Neuron (in vitro differentiated cells): ENCODE results near the gene ADCY1.

Experiments
- H2AFZ ChIP-seq: one replicate; pipeline ENCODE4 v1.6.1; 2013; ENCODE audit warnings: low read depth, mild to moderate bottlenecking, inconsistent platforms, low read length, moderate library complexity
- H3K27me3 ChIP-seq: one replicate; pipeline ENCODE4 v1.6.1; 2013; ENCODE audit warnings: low read length; ENCODE audit not compliant: insufficient read depth
- H3K36me3 ChIP-seq: one replicate; pipeline ENCODE4 v1.6.1; 2013; ENCODE audit warnings: low read length; ENCODE audit not compliant: insufficient read depth
- H3K4me1 ChIP-seq: one replicate; pipeline ENCODE4 v1.6.1; 2013; ENCODE audit warnings: low read length; ENCODE audit not compliant: insufficient read depth
- H3K4me3 ChIP-seq: 2 replicates; pipeline ENCODE4 v1.5.1; 2013; ENCODE audit warnings: mild to moderate bottlenecking, low read length, moderate library complexity
- H3K9me3 ChIP-seq: one replicate; pipeline ENCODE4 v1.6.1; 2013; ENCODE audit warnings: low read length

Gene ADCY1

GRCh38 chr7:45568536-45569289, 5.5 kb upstream of the ADCY1 start:
- no peaks in the 10 kb centered on the region for H3K9me3 ChIP-seq
- H3K4me3 ChIP-seq, result no peak overlapping the region
- no peak overlapping the region for H2AFZ ChIP-seq
- no peaks in the 10 kb centered on the region for H3K36me3 ChIP-seq
- peaks cover under 1% of the 10 kb centered on the region for H3K4me1 ChIP-seq
- peaks cover 46% of the 10 kb centered on the region for H3K27me3 ChIP-seq

GRCh38 chr7:45569290-45569685, 4.9 kb upstream of the ADCY1 start:
- H3K9me3 ChIP-seq, result no peaks in the 10 kb centered on the region
- no peaks in the 10 kb centered on the region for H3K36me3 ChIP-seq
- peaks cover 4% of the 10 kb centered on the region for H3K4me1 ChIP-seq
- peaks cover 40% of the 10 kb centered on the region for H3K27me3 ChIP-seq
- no peak overlapping the region for H3K4me3 ChIP-seq
- no peak overlapping the region for H2AFZ ChIP-seq

GRCh38 chr7:45570797-45571196, 3.4 kb upstream of the ADCY1 start:
- H3K4me1 ChIP-seq, result peaks cover 15% of the 10 kb centered on the region
- no peaks in the 10 kb centered on the region for H3K36me3 ChIP-seq
- H2AFZ ChIP-seq, result no peak overlapping the region
- no peaks in the 10 kb centered on the region for H3K9me3 ChIP-seq
- H3K4me3 ChIP-seq, result no peak overlapping the region
- peaks cover 38% of the 10 kb centered on the region for H3K27me3 ChIP-seq

GRCh38 chr7:45573204-45573603, 964 bp upstream of the ADCY1 start:
- Histone ChIP-seq H3K4me1 (peaks cover 15% of the 10 kb centered on the region), H3K36me3 (no peaks in the 10 kb centered on the region), H3K4me3 (no peak overlapping the region), H3K27me3 (peaks cover 38% of the 10 kb centered on the region), H3K9me3 (no peaks in the 10 kb centered on the region), H2AFZ (no peak overlapping the region)

GRCh38 chr7:45574416-45574668, 174 bp downstream of the ADCY1 start:
- Histone ChIP-seq H3K4me3 (peak overlapping the region; percentile 74), H2AFZ (peak overlapping the region; percentile 68), H3K4me1 (peaks cover 18% of the 10 kb centered on the region), H3K27me3 (peaks cover 34% of the 10 kb centered on the region), H3K36me3 (no peaks in the 10 kb centered on the region), H3K9me3 (no peaks in the 10 kb centered on the region)

GRCh38 chr7:45574669-45575500, 717 bp downstream of the ADCY1 start:
- Histone ChIP-seq H2AFZ (peak overlapping the region; percentile 68), H3K4me3 (peak overlapping the region; percentile 74), H3K4me1 (peaks cover 18% of the 10 kb centered on the region), H3K36me3 (no peaks in the 10 kb centered on the region), H3K9me3 (no peaks in the 10 kb centered on the region), H3K27me3 (peaks cover 34% of the 10 kb centered on the region)

GRCh38 chr7:45575501-45576248, 1.5 kb downstream of the ADCY1 start:
- Histone ChIP-seq H3K9me3 (no peaks in the 10 kb centered on the region), H2AFZ (no peak overlapping the region), H3K4me3 (peak overlapping the region; percentile 74), H3K27me3 (peaks cover 34% of the 10 kb centered on the region), H3K4me1 (peaks cover 18% of the 10 kb centered on the region), H3K36me3 (no peaks in the 10 kb centered on the region)

GRCh38 chr7:45576249-45576929, 2.2 kb downstream of the ADCY1 start:
- Histone ChIP-seq H3K27me3 (peaks cover 30% of the 10 kb centered on the region), H3K36me3 (no peaks in the 10 kb centered on the region), H3K4me3 (no peak overlapping the region), H3K9me3 (no peaks in the 10 kb centered on the region), H2AFZ (no peak overlapping the region), H3K4me1 (peaks cover 18% of the 10 kb centered on the region)

GRCh38 chr7:45578022-45578421, 3.9 kb downstream of the ADCY1 start:
- peaks cover 18% of the 10 kb centered on the region for H3K4me1 ChIP-seq
- no peaks in the 10 kb centered on the region for H3K36me3 ChIP-seq
- H3K9me3 ChIP-seq, result no peaks in the 10 kb centered on the region
- H3K4me3 ChIP-seq, result no peak overlapping the region
- no peak overlapping the region for H2AFZ ChIP-seq
- H3K27me3 ChIP-seq, result peaks cover 19% of the 10 kb centered on the region

- Histone ChIP-seq H3K4me1 (peaks cover 18% of the 10 kb centered on the region), H3K9me3 (no peaks in the 10 kb centered on the region), H3K27me3 (peaks cover 14% of the 10 kb centered on the region), H3K36me3 (no peaks in the 10 kb centered on the region), H2AFZ (no peak overlapping the region), H3K4me3 (no peak overlapping the region)
Observed at GRCh38 chr7:45578467-45578866, 4.3 kb downstream of the ADCY1 start.

- Histone ChIP-seq H3K27me3 (peaks cover 14% of the 10 kb centered on the region), H3K9me3 (no peaks in the 10 kb centered on the region), H3K4me3 (no peak overlapping the region), H3K4me1 (peaks cover 14% of the 10 kb centered on the region), H3K36me3 (no peaks in the 10 kb centered on the region), H2AFZ (no peak overlapping the region)
Observed at GRCh38 chr7:45579391-45579801, 5.2 kb downstream of the ADCY1 start.

GRCh38 chr7:45580053-45580872, 6.1 kb downstream of the ADCY1 start:
- H3K9me3 ChIP-seq, result no peaks in the 10 kb centered on the region
- H3K4me3 ChIP-seq, result no peak overlapping the region
- no peak overlapping the region for H2AFZ ChIP-seq
- H3K4me1 ChIP-seq, result peaks cover 8% of the 10 kb centered on the region
- H3K27me3 ChIP-seq, result peaks cover 12% of the 10 kb centered on the region
- no peaks in the 10 kb centered on the region for H3K36me3 ChIP-seq
